GM12865 (cell line): ENCODE data around the gene SDC3.

Source experiments
- DNase-seq: peaks from one replicate; pipeline ENCODE4 v3.0.0; 2010; ENCODE audit warnings: low read depth
- H3K4me3 ChIP-seq: 2 replicates; pipeline ENCODE4 v1.5.1; 2011; ENCODE audit warnings: mild to moderate bottlenecking, low read depth, low read length, control low read depth
- TF ChIP-seq, protein P1 (sequence below): IDR thresholded peaks from 2 replicates; pipeline ENCODE4 v1.5.1; 2011; ENCODE audit warnings: low read length, control low read depth, low read depth, inconsistent platforms; ENCODE audit not compliant: insufficient read depth; ENCODE audit errors: missing control alignments

Gene SDC3

DNA sequence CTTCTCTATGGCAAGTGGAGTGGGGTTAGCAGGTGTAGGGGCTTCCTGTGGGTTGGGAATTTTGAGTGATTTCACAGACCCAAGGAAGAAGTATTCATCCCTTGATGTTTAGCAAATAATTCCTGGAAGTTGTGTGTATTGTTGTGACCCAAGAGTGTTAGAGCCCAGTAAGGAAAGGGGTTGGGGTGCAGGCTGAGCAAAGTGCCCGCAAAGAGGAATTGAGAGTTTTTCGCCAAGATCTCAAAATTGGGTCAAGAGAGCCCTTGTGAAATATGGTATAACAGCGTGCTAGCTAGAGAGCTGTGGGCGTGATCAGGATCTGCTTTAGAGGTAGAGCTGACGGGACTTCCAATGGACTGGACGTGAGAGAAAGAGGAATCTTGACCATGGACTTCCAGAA, 78.0 kb downstream of the SDC3 start:
- no peak for DNase-seq
- no peak overlapping the region for H3K4me3 ChIP-seq
- TF ChIP-seq, protein P1, sequence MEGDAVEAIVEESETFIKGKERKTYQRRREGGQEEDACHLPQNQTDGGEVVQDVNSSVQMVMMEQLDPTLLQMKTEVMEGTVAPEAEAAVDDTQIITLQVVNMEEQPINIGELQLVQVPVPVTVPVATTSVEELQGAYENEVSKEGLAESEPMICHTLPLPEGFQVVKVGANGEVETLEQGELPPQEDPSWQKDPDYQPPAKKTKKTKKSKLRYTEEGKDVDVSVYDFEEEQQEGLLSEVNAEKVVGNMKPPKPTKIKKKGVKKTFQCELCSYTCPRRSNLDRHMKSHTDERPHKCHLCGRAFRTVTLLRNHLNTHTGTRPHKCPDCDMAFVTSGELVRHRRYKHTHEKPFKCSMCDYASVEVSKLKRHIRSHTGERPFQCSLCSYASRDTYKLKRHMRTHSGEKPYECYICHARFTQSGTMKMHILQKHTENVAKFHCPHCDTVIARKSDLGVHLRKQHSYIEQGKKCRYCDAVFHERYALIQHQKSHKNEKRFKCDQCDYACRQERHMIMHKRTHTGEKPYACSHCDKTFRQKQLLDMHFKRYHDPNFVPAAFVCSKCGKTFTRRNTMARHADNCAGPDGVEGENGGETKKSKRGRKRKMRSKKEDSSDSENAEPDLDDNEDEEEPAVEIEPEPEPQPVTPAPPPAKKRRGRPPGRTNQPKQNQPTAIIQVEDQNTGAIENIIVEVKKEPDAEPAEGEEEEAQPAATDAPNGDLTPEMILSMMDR = no peak

DNA sequence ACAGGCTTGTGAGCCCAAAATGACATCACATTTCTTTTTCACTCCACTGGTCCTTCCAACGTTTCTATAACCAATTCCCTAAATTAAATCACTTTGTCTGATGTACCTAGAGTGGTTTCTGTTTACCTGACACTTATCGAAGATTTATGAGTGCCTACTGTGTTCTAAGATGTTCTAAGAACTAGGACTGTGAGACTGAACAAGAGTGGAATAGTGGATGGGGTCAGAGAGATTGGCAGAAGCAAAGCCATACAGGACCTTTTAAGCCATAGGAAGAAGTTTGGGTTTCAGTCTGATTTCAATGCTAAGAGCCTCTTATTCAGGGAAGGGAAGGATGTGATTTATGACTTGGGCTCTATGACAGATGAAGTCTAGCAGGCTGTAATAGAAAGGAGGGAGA, 78.7 kb downstream of the SDC3 start:
- TF ChIP-seq, protein P1 = no peak
- no peak overlapping the region for H3K4me3 ChIP-seq
- DNase-seq = no peak

DNA sequence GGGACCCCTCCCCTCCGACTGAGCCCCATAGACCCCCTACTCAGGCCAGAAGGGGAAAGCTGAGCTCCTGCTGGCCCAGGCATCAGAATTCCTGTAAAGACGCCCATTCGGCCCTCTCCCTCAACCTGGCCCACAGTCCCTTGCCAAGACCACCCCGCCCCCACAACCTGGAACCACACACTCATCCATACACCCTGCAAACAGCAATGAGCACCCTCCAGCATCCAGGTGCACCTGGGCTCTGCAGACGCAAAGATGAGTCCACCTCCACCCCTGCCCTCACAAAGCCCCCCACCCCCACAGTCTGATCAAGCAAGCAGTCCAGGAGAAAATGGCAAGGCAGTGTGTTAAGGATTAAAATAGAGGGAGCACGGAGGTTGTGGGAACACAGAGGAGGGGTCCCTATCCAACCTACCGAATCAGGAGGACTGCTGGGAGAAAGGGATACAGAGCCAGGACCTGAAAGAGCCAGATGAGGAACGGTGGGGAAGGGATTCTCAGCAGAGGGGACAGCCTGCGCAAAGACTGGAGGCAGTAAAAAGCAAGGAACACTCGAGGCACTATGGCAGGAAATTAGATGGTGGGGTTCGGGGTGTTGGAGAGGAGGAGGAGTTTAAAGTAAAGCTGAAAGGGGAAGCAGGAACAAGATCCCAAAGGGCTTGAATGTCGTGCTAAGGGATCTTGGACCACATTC, 83.7 kb downstream of the SDC3 start:
- no peak overlapping the region for H3K4me3 ChIP-seq
- no peak for DNase-seq
- TF ChIP-seq, protein P1 = no peak

DNA sequence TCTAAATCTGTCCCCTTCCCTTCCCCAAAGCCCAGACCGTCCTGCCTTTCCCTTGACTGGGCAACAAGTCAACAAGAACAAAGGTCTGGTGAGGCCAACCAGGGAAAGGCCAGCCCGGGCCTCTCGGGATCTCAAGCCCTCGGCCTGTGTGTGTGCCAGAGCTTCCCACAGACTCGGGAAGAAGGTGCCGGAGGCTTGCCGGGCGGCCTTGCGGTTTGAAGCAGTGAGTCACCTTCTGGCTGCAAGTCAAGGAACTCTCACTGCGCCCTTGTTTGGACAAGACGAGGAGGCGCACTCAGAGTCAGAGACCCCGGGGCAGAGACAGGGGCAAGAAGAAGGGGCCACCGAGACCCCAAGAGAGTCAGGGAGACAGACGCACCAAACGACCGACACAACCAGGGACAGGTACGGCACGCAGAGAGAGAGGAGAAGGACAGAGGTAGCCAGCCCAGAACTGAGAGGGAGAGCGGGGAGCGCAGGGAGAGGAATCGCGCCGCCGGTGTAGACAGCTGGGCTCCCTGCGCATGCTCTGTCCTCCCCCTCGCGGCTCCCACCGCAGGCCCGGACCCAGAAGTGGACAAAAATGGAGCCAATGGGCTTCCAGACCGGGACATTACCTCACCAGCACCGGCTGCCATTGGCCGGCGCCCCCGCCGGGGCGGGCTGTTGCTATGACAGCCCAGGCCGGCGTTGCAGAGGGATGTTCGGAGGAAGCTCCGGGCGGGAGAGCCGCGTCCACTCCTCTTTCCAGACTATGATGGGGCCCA, 84.4 kb downstream of the SDC3 start:
- DNase-seq = peak; percentile 86
- H3K4me3 ChIP-seq = no peak overlapping the region; the same call in 1 of the 2 replicates
- TF ChIP-seq, protein P1 = no peak

DNA sequence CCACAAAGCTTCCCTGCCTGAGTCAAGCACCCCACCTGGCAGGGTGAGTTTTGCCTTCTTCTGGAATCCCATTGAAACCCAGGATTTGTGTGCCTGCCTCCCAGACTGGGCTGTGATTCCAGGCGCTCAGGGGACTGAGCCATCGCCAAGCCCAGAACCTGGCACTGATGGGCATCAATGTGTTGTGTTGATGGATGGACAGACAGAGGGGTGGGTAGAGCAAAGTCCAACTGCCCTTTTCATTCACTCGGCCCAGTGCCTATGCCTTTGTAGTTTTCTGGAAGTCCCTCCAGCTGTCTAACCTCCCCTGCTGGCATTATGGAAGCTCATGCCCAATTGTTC, 85.0 kb downstream of the SDC3 start:
- TF ChIP-seq, protein P1 = no peak
- no peak overlapping the region for H3K4me3 ChIP-seq
- DNase-seq = no peak

DNA sequence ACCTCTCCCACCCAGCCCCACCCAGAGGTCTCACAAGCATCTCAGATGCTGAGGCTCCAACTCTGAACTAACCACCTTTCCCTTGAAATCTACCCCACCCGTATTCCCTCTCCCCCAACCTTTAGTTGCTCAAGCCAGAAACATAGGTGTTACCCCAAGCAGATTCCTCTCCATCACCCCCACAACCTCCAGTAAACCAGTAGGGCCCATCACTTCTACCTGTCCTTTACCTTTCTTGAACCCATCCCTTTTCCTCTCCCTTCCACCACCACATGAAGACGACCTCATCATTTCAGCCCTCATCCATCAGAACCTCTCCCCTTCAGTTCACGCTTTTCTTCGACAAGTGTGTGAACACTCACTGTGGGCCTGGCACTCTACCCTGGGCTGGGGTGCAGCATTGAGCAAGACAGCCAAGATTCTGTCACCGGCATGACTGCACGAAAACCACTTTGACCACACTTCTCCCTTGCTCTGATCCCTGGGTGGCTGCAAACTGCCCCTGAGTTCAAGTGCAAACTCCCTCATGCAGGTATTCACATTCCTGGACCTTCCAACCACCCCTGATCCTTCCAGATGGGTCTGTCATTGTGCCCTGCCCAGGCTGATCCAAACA, 85.5 kb downstream of the SDC3 start:
- DNase-seq = no peak
- TF ChIP-seq, protein P1 = no peak
- H3K4me3 ChIP-seq = no peak overlapping the region
